ENCODE data around the gene ATP2A3.

Gene ATP2A3

DNA sequence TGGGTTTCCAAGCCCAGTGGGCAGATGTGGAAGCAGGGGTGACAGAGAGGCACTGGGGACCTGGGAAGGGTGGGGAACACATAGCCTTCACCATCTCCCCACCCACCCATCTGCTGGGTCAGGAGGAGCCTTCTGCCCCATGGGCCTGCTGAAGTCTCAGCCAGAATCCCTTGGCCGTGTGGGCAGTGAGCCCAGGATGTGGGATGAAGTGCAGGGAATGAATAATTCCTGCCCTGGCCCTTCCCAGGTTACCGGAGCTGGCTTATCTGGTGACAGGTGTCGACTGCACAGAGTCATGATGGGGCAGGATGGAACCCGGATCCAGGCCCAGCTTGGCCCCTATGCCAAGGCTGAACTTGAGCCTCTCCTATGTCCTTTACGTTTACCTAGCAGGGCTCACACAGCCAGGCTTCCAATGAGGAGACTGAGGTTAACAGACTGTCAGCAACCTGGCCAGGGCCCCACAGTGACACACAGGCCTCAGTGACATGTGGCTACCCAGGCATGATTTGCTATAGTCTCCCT lies 17.5 kb downstream of the ATP2A3 start:
- no peak for TF ChIP-seq TAF1 (IDR thresholded peaks at IDR 0.05; ENCODE audit: borderline replicate concordance, insufficient read depth, low read length)
- TF ChIP-seq, protein P1, sequence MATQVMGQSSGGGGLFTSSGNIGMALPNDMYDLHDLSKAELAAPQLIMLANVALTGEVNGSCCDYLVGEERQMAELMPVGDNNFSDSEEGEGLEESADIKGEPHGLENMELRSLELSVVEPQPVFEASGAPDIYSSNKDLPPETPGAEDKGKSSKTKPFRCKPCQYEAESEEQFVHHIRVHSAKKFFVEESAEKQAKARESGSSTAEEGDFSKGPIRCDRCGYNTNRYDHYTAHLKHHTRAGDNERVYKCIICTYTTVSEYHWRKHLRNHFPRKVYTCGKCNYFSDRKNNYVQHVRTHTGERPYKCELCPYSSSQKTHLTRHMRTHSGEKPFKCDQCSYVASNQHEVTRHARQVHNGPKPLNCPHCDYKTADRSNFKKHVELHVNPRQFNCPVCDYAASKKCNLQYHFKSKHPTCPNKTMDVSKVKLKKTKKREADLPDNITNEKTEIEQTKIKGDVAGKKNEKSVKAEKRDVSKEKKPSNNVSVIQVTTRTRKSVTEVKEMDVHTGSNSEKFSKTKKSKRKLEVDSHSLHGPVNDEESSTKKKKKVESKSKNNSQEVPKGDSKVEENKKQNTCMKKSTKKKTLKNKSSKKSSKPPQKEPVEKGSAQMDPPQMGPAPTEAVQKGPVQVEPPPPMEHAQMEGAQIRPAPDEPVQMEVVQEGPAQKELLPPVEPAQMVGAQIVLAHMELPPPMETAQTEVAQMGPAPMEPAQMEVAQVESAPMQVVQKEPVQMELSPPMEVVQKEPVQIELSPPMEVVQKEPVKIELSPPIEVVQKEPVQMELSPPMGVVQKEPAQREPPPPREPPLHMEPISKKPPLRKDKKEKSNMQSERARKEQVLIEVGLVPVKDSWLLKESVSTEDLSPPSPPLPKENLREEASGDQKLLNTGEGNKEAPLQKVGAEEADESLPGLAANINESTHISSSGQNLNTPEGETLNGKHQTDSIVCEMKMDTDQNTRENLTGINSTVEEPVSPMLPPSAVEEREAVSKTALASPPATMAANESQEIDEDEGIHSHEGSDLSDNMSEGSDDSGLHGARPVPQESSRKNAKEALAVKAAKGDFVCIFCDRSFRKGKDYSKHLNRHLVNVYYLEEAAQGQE (IDR thresholded peaks at IDR 0.05; ENCODE audit: insufficient read depth in 1 of 2, low read depth in 2 of 2, low read length in 2 of 2) = no peak
- no peak for TF ChIP-seq FOXP2 (optimal IDR thresholded peaks at IDR 0.05; ENCODE audit: borderline replicate concordance, extremely low read depth, extremely low read length, insufficient read depth)
- no peak for TF ChIP-seq SIN3A (IDR thresholded peaks at IDR 0.05; ENCODE audit: borderline replicate concordance, insufficient read depth, low read length)
- no peak for TF ChIP-seq POLR2AphosphoS5 (IDR thresholded peaks at IDR 0.05; ENCODE audit: low read depth, low read length)

DNA sequence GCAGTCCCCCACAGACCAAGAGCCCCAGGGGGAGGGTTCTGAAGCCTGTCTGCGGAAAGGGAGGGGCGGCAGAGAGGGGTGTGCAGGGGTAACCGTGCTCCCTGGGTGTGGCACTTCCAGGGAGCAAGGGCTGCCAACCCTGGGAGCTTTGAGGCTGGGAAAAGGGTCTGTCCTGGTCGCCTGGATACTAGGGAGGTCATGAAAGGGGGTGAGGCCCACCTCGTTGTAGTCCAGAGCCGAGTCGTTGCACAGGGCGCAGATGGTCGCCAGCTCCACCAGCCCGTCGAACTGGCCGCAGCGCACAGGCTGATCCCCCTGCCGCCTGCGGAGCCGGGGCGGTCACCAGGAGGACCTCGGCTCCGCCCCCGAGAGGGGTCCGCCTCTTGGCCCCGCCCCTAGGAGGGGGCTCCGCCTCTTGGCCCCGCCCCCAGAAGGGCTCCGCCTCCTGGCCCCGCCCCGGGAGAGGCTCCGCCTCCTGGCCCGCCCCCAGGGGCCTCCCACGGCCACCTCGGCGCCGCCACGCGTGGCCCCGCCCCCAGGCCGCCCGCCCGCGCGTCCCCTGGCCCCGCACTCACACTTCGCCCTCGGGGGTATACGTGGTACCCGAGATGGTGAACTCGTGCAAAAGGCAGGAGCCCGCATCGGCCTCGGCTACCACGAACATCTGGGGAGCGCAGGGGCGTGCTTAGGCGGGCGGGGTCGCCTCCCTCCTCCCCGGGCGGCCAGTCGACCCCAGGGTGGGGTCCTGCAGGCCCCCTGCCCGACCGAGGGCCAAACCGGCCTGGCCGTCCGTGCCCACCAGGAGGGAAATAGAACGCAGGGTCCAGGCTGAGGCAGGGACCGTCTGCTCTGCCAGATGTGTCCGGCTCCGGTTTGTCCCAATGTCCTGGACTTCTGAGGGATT lies 19.5 kb downstream of the ATP2A3 start:
- TF ChIP-seq, protein P1 (IDR thresholded peaks at IDR 0.05; ENCODE audit: insufficient read depth in 1 of 2, low read depth in 2 of 2, low read length in 2 of 2) = no peak
- TF ChIP-seq FOXP2 (optimal IDR thresholded peaks at IDR 0.05; ENCODE audit: borderline replicate concordance, extremely low read depth, extremely low read length, insufficient read depth) (peak; percentile 11), TAF1 (IDR thresholded peaks at IDR 0.05; ENCODE audit: borderline replicate concordance, insufficient read depth, low read length) (no peak)

DNA sequence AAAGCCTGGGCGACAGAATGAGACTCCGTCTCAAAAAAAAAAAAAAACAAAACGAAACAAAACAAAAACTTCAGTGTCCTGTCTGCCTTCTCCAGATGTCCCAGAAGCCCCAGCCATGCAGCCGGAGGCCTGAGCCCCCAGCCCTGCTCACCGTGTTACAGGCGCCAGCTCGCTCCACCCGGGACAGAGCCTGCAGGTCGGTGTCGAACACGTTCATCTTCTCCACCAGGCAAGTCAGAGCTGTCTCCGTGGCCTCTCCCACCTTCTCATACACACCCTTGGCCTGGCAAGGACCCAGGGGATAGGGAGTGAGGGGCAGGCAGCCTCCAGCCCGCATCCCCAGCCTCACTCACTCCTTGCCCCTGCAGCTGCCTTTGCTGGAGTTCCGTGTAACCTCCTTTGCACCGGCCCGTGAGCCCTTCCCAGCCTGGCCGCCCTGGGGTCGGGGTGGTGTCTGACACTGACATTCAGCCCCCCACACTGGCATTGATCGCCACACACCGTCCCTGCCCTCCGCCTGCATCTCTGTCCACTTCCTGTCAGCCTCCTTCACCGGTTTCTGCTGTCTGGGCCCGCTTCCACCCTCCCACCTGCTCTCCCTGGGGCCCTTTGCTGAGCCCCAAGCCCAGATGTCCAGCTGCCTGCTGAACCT lies 20.9 kb downstream of the ATP2A3 start:
- TF ChIP-seq POLR2AphosphoS5 (IDR thresholded peaks at IDR 0.05; ENCODE audit: low read depth, low read length) = no peak

- TF ChIP-seq, protein P1 (IDR thresholded peaks at IDR 0.05; ENCODE audit: insufficient read depth in 1 of 2, low read depth in 2 of 2, low read length in 2 of 2) = no peak
- TF ChIP-seq SIN3A (IDR thresholded peaks at IDR 0.05; ENCODE audit: borderline replicate concordance, insufficient read depth, low read length) (no peak), FOXP2 (optimal IDR thresholded peaks at IDR 0.05; ENCODE audit: borderline replicate concordance, extremely low read depth, extremely low read length, insufficient read depth) (no peak), TAF1 (IDR thresholded peaks at IDR 0.05; ENCODE audit: borderline replicate concordance, insufficient read depth, low read length) (no peak), POLR2AphosphoS5 (IDR thresholded peaks at IDR 0.05; ENCODE audit: low read depth, low read length) (no peak)
Observed at GRCh38 chr17:3940965-3941698, 23.1 kb downstream of the ATP2A3 start.

DNA sequence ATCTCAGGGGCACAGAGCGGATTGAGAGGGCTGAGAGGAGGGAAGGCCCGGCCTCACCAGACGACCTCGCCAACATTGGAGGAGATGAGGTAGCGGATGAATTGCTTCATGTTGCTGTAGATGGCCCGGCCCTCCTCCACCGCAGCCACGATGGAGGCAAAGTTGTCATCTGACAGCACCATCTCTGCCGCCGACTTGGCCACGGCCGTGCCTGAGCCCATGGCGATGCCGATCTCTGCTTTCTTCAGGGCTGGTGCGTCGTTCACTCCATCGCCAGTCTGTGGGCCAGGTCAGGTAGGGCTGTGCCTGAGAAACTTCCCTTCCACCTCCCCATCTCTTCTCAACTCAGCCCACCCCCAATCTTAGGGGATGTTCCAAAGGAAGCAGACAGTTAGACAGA lies 26.9 kb downstream of the ATP2A3 start:
- TF ChIP-seq, protein P1 (IDR thresholded peaks at IDR 0.05; ENCODE audit: insufficient read depth in 1 of 2, low read depth in 2 of 2, low read length in 2 of 2) = no peak
- TF ChIP-seq POLR2AphosphoS5 (IDR thresholded peaks at IDR 0.05; ENCODE audit: low read depth, low read length) = no peak
- no peak for TF ChIP-seq FOXP2 (optimal IDR thresholded peaks at IDR 0.05; ENCODE audit: borderline replicate concordance, extremely low read depth, extremely low read length, insufficient read depth)
- no peak for TF ChIP-seq TAF1 (IDR thresholded peaks at IDR 0.05; ENCODE audit: borderline replicate concordance, insufficient read depth, low read length)
- no peak for TF ChIP-seq SIN3A (IDR thresholded peaks at IDR 0.05; ENCODE audit: borderline replicate concordance, insufficient read depth, low read length)

Measured in PFSK-1 (cell line).